Mesenchymal stem cell (in vitro differentiated cells and primary cell): Measurements from ENCODE around the gene PRKG2. TPM values are rescaled to one million over a fixed set of nuclear protein-coding genes. Genes with fewer than 3 reads are reported as not detected.
A peak's percentile ranks its signal among the peaks of the same experiment; 100 is the strongest.

Experiments
- DNase-seq: peaks from one replicate; pipeline ENCODE4 v3.0.0-alpha.2; 2013
- H2AFZ ChIP-seq: one replicate; pipeline ENCODE4 v1.6.1; 2013; ENCODE audit warnings: low read depth, mild to moderate bottlenecking, control low read depth, inconsistent platforms, low read length, moderate library complexity
- H2AK5ac ChIP-seq: 2 replicates; pipeline ENCODE4 v1.6.1; 2013; ENCODE audit warnings: low read length, moderate library complexity, mild to moderate bottlenecking, inconsistent platforms; ENCODE audit not compliant: severe bottlenecking
- H2BK120ac ChIP-seq: one replicate; pipeline ENCODE4 v1.6.1; 2013; ENCODE audit warnings: low read depth, mild to moderate bottlenecking, inconsistent platforms, low read length, moderate library complexity
- H2BK12ac ChIP-seq, 2 experiments: one replicate each; pipeline ENCODE4 v1.6.1; 2013; ENCODE audit warnings: inconsistent platforms in 2 of 2, low read length in 2 of 2, mild to moderate bottlenecking in 2 of 2, moderate library complexity in 2 of 2, control low read depth in 1 of 2
- H2BK15ac ChIP-seq: one replicate; pipeline ENCODE4 v1.6.1; 2013; ENCODE audit warnings: mild to moderate bottlenecking, low read depth, inconsistent platforms; ENCODE audit not compliant: poor library complexity, severe bottlenecking
- H2BK5ac ChIP-seq: 2 replicates; pipeline ENCODE4 v1.6.1; 2013; ENCODE audit warnings: low read depth, mild to moderate bottlenecking, low read length, control low read depth, inconsistent platforms; ENCODE audit not compliant: poor library complexity, severe bottlenecking
- H3K14ac ChIP-seq, 2 experiments: one replicate each; pipeline ENCODE4 v1.6.1; 2013; ENCODE audit warnings: inconsistent platforms in 2 of 2, low read length in 2 of 2, control low read depth in 1 of 2, mild to moderate bottlenecking in 1 of 2, moderate library complexity in 1 of 2
- H3K18ac ChIP-seq, 2 experiments: one replicate each; pipeline ENCODE4 v1.6.1; 2013; ENCODE audit warnings: inconsistent platforms in 2 of 2, low read length in 2 of 2, control low read depth in 1 of 2, low read depth in 1 of 2, mild to moderate bottlenecking in 1 of 2
- H3K23ac ChIP-seq, 2 experiments: one replicate each; pipeline ENCODE4 v1.6.1; 2013; ENCODE audit warnings: inconsistent platforms in 2 of 2, low read length in 2 of 2, mild to moderate bottlenecking in 2 of 2, moderate library complexity in 2 of 2, control low read depth in 1 of 2
- H3K27ac ChIP-seq: 2 replicates; pipeline ENCODE4 v1.5.1; 2013; ENCODE audit warnings: mild to moderate bottlenecking, moderate library complexity, low read length, control low read depth, inconsistent platforms; ENCODE audit not compliant: poor library complexity, severe bottlenecking
- H3K27me3 ChIP-seq, 2 experiments: 2 replicates each; pipeline versions ENCODE4 v1.6.1 to v1.7.0; 2013; ENCODE audit warnings: low read length in 2 of 2, mild to moderate bottlenecking in 2 of 2, moderate library complexity in 2 of 2, control low read depth in 1 of 2, inconsistent platforms in 1 of 2; ENCODE audit not compliant: control insufficient read depth in 1 of 2, insufficient read depth in 1 of 2
- H3K36me3 ChIP-seq, 2 experiments: 2 replicates each; pipeline versions ENCODE4 v1.6.1 to v1.7.0; 2013; ENCODE audit warnings: low read length in 2 of 2, control low read depth in 1 of 2, inconsistent platforms in 1 of 2, low read depth in 1 of 2, mild to moderate bottlenecking in 1 of 2; ENCODE audit not compliant: insufficient read depth in 2 of 2, control insufficient read depth in 1 of 2
- H3K4ac ChIP-seq, 2 experiments: one replicate each; pipeline ENCODE4 v1.6.1; 2013; ENCODE audit warnings: inconsistent platforms in 2 of 2, low read length in 2 of 2, mild to moderate bottlenecking in 2 of 2, moderate library complexity in 2 of 2, control low read depth in 1 of 2, low read depth in 1 of 2
- H3K4me1 ChIP-seq: 2 replicates; pipeline ENCODE4 v1.6.1; 2013; ENCODE audit warnings: low read depth, low read length, control low read depth; ENCODE audit not compliant: control insufficient read depth, insufficient read depth
- H3K4me2 ChIP-seq: 2 replicates; pipeline ENCODE4 v1.6.1; 2013; ENCODE audit warnings: low read length, mild to moderate bottlenecking, inconsistent platforms; ENCODE audit not compliant: poor library complexity, severe bottlenecking
- H3K4me3 ChIP-seq, 2 experiments: 2 replicates each; pipeline versions ENCODE4 v1.5.1 to v1.7.0; 2013; ENCODE audit warnings: low read length in 2 of 2, mild to moderate bottlenecking in 2 of 2, control low read depth in 1 of 2, low read depth in 1 of 2; ENCODE audit not compliant: insufficient read depth in 1 of 2
- H3K79me1 ChIP-seq: replicated peaks from 2 replicates; pipeline ENCODE4 v1.6.1; 2013; ENCODE audit warnings: mild to moderate bottlenecking, control low read depth, low read length, inconsistent platforms; ENCODE audit not compliant: poor library complexity, severe bottlenecking
- H3K9ac ChIP-seq: 2 replicates; pipeline ENCODE4 v1.7.0; 2013; ENCODE audit warnings: mild to moderate bottlenecking, low read length, moderate library complexity
- H3K9me3 ChIP-seq: 2 replicates; pipeline ENCODE4 v1.7.0; 2013; ENCODE audit warnings: mild to moderate bottlenecking, low read length; ENCODE audit not compliant: control insufficient read depth
- H4K8ac ChIP-seq: one replicate; pipeline ENCODE4 v1.6.1; 2013; ENCODE audit warnings: inconsistent platforms, mild to moderate bottlenecking, low read length, moderate library complexity
- H4K91ac ChIP-seq: one replicate; pipeline ENCODE4 v1.6.1; 2013; ENCODE audit warnings: mild to moderate bottlenecking, low read length, inconsistent platforms
- WGBS: methylation state at CpG from one replicate; pipeline ENCODE4 v1.1.7; 2013; ENCODE audit warnings: mixed read lengths; 5-methylcytosine and 5-hydroxymethylcytosine counted together
- polyA plus RNA-seq, 2 experiments: library from polyadenylated mRNA; stranded (reverse); fragments of 200-250 nt; gene quantifications; one replicate each; pipeline ENCODE4 v1.2.3, GENCODE V29; 2013

PRKG2 gene, protein sequence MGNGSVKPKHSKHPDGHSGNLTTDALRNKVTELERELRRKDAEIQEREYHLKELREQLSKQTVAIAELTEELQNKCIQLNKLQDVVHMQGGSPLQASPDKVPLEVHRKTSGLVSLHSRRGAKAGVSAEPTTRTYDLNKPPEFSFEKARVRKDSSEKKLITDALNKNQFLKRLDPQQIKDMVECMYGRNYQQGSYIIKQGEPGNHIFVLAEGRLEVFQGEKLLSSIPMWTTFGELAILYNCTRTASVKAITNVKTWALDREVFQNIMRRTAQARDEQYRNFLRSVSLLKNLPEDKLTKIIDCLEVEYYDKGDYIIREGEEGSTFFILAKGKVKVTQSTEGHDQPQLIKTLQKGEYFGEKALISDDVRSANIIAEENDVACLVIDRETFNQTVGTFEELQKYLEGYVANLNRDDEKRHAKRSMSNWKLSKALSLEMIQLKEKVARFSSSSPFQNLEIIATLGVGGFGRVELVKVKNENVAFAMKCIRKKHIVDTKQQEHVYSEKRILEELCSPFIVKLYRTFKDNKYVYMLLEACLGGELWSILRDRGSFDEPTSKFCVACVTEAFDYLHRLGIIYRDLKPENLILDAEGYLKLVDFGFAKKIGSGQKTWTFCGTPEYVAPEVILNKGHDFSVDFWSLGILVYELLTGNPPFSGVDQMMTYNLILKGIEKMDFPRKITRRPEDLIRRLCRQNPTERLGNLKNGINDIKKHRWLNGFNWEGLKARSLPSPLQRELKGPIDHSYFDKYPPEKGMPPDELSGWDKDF
- 0.26 TPM for polyA plus RNA-seq (2013, experiment 1 of 2)
- 0.18 TPM for polyA plus RNA-seq (2013, experiment 2 of 2)

DNA sequence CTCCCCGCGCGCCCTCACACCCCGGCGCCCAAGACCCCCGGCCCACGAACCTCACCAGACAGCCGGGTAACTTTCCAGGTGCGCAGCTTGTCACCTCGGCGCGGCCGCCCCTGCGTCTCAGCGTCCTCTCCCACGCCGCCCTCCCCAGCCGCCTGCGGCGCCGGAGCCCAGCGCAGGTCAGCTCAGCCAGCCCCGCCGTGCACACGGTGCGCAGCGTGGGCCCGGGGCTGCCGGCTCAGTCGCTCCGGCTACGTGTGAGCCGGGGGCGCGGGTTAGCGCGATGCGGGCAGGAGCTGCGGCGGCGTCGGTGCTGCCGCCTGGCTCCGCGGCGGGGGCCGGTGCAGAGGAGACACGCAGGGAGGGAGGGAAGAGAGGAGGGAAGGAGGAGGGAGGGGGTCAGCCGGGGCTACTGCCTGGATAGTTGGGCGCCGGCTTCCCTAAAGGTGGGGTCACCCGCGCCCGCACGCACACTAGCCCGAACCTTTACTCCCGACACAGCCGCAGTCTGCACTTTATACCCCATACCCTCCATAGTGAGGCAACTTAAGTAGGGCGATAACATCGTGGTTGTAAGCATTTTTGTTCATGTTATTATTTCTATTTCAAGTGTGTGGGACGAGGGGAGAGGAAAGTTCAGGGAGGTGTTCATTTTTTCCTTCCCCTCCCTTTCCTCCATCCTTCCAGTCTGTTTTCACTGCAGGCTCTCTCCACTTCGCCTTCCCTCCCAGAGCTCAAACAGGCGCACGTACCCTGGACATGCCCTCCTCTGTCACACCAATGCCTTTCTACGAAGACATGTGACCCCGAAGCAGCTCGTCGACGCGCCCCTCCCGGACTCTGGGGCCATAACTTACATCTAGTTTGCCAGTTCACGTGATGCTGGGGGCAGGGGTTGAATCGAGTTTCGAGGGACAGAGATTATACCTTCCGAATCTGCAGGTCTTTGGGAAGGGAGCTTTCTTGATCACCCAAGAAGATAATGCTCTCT, at the start of gene PRKG2:
TSS of gene PRKG2 (minus strand) at position 342 of the 988 bp plus-strand sequence. CDS start 10,175 bp downstream, outside the sequence.
- peaks cover 0 to 25% of the 10 kb centered on the region in 2 experiments for H3K27me3 ChIP-seq
- H2AFZ ChIP-seq: peak within 1 kb of the TSS; percentile 32
- H3K4me2 ChIP-seq: peak within 1 kb of the TSS; percentile 88
- H4K91ac ChIP-seq: no peak within 1 kb of the TSS
- no peak within 1 kb of the TSS for H3K14ac ChIP-seq
- peak within 1 kb of the TSS; percentile 92 for H3K9ac ChIP-seq
- peaks cover 0 to 4% of the 10 kb centered on the region in 2 experiments for H3K36me3 ChIP-seq
- H3K23ac ChIP-seq: no peak within 1 kb of the TSS
- no peak within 1 kb of the TSS for H3K4ac ChIP-seq
- no peak within 1 kb of the TSS for H3K18ac ChIP-seq
- H3K79me1 ChIP-seq: no peaks in the 10 kb centered on the region
- no peaks in the 10 kb centered on the region for H3K9me3 ChIP-seq
- H2BK5ac ChIP-seq: no peak within 1 kb of the TSS
- 3% methylated on average over 43 of the region's 75 CpGs for WGBS
- H2BK15ac ChIP-seq: no peak within 1 kb of the TSS
- H2BK12ac ChIP-seq: no peak within 1 kb of the TSS
- no peak within 1 kb of the TSS for H2BK120ac ChIP-seq
- DNase-seq: no peak
- H3K27ac ChIP-seq: no peak within 1 kb of the TSS
- H4K8ac ChIP-seq: no peak within 1 kb of the TSS
- peak within 1 kb of the TSS; percentile 66 to 90 for H3K4me3 ChIP-seq
- H3K4me1 ChIP-seq: peaks cover 12% of the 10 kb centered on the region
- no peak within 1 kb of the TSS for H2AK5ac ChIP-seq

DNA sequence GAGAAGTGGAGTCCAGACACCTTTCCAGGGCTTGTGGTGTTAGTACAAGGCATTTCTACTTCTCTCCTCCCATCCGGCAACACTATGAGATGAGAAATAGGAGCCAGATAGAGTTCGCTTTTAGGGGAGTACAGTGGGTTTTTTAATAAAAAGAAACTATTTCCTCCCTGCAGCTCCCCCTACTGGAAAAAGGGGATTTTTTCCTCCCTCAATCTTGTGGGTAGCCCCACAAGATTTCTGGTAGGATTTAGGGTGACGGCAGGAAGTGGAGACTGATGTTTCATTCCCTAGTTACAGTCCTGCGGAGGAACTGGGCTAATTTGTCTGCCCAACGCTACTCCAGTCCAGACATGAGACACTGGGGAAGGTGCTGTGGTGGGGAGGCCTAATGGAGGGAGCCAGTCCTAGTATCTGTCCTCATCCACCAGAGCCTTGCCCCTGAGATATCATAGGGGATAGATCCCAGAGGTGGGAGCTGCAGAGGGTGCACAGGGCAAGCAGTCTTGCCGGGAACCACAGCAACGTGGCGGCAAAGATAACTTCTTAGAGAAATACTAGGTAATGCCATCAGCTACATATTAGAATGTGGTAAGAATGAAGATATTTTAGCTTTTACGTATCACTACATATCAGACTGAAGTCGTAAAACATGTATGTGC, 45.5 kb upstream of the PRKG2 start:
- WGBS: 80% methylated on average over 6 of the region's 10 CpGs
- Histone ChIP-seq H2AFZ (no peak overlapping the region), H3K14ac (no peak overlapping the region), H2BK15ac (no peak overlapping the region), H4K91ac (no peak overlapping the region), H3K27me3 (no peaks in the 10 kb centered on the region), H2BK12ac (no peak overlapping the region), H2BK5ac (no peak overlapping the region), H3K4ac (no peak overlapping the region), H3K36me3 (no peaks in the 10 kb centered on the region), H3K9me3 (no peaks in the 10 kb centered on the region), H2AK5ac (no peak overlapping the region), H2BK120ac (no peak overlapping the region), H3K4me3 (no peak overlapping the region), H3K27ac (no peak overlapping the region), H4K8ac (no peak overlapping the region), H3K23ac (no peak overlapping the region), H3K4me1 (peaks cover 4% of the 10 kb centered on the region), H3K4me2 (no peak overlapping the region), H3K18ac (no peak overlapping the region), H3K79me1 (no peaks in the 10 kb centered on the region), H3K9ac (no peak overlapping the region)
- DNase-seq: no peak

DNA sequence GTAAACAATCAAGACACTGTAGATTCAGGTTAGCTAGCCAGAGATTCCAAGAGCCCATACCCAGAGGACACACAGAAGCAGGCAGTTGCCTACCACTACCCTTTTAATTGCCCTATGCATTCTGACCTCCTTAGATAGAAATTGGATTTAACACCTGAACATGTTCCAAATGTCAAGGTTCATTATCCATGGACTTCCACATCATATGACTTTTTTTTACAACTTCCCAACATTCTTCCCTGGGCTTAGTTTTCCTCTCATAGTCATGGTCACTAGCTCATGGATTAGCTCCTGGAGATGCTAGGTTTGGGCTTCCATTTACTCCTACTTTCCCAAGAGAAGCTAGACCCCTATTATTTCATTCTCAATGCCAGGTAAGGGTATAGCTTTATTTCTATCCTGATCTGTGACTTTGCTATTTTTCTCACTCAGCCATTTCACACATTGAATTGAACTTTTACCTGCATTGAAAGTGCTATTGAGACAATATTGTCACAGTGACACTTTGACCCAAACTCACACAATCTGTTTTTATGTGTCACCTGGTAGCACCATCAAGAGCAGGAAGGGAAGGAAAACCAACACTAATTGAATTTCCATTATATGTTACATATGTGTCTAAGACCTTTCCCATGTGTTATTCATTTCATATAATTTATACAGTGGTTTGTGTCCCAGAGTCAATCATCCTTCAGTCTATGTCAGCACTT, 44.0 kb upstream of the PRKG2 start:
- H2AK5ac ChIP-seq: no peak overlapping the region
- no peaks in the 10 kb centered on the region for H3K27me3 ChIP-seq
- no peak overlapping the region for H2BK120ac ChIP-seq
- peaks cover 4% of the 10 kb centered on the region for H3K4me1 ChIP-seq
- no peak overlapping the region for H3K23ac ChIP-seq
- no peak overlapping the region for H2AFZ ChIP-seq
- no peak overlapping the region for H2BK15ac ChIP-seq
- H4K91ac ChIP-seq: no peak overlapping the region
- no peak overlapping the region for H3K4me3 ChIP-seq
- no peak overlapping the region for H3K27ac ChIP-seq
- H3K9me3 ChIP-seq: no peaks in the 10 kb centered on the region
- H3K14ac ChIP-seq: no peak overlapping the region
- H2BK12ac ChIP-seq: no peak overlapping the region
- no peak overlapping the region for H3K9ac ChIP-seq
- no peak for DNase-seq
- no peaks in the 10 kb centered on the region for H3K79me1 ChIP-seq
- no peak overlapping the region for H2BK5ac ChIP-seq
- no peak overlapping the region for H4K8ac ChIP-seq
- no peaks in the 10 kb centered on the region for H3K36me3 ChIP-seq
- no peak overlapping the region for H3K18ac ChIP-seq
- no peak overlapping the region for H3K4me2 ChIP-seq
- H3K4ac ChIP-seq: no peak overlapping the region
